Mesodermal cell (in vitro differentiated cells): Measurements from ENCODE around the gene SAFB2.

Experiments
- H3K27ac ChIP-seq: 2 replicates; pipeline ENCODE4 v1.7.0; 2013; ENCODE audit warnings: mild to moderate bottlenecking, low read depth, low read length, moderate library complexity; ENCODE audit not compliant: severe bottlenecking
- H3K36me3 ChIP-seq: 2 replicates; pipeline ENCODE4 v1.7.1; 2013; ENCODE audit warnings: mild to moderate bottlenecking, low read length, moderate library complexity; ENCODE audit not compliant: control insufficient read depth, insufficient read depth
- H3K4me1 ChIP-seq: one replicate; pipeline ENCODE4 v1.7.1; 2013; ENCODE audit warnings: mild to moderate bottlenecking, low read length; ENCODE audit not compliant: insufficient read depth, control insufficient read depth, poor library complexity, severe bottlenecking
- H3K4me3 ChIP-seq: 2 replicates; pipeline ENCODE4 v1.7.0; 2013; ENCODE audit warnings: low read length, control low read depth, mild to moderate bottlenecking; ENCODE audit not compliant: insufficient read depth, poor library complexity, severe bottlenecking; ENCODE audit errors: extremely low read depth
- H3K9me3 ChIP-seq: 2 replicates; pipeline ENCODE4 v1.7.1; 2013; ENCODE audit warnings: mild to moderate bottlenecking, low read length, moderate library complexity; ENCODE audit not compliant: control insufficient read depth
- WGBS, 2 experiments: methylation state at CpG; one replicate each; pipeline ENCODE4 v1.1.5; 2013; ENCODE audit warnings: missing lambda C conversion rate in 2 of 2; ENCODE audit not compliant: insufficient coverage in 2 of 2; 5-methylcytosine and 5-hydroxymethylcytosine counted together

Gene SAFB2

GRCh38 chr19:5654931-5655330, 32.4 kb upstream of the SAFB2 start:
- Histone ChIP-seq H3K27ac (no peak overlapping the region), H3K4me3 (no peak overlapping the region), H3K36me3 (peaks cover 87% of the 10 kb centered on the region), H3K4me1 (no peaks in the 10 kb centered on the region), H3K9me3 (no peaks in the 10 kb centered on the region)
- 97 to 100% methylated on average over 4 to 5 of the region's 5 CpGs for WGBS, 2 experiments

DNA sequence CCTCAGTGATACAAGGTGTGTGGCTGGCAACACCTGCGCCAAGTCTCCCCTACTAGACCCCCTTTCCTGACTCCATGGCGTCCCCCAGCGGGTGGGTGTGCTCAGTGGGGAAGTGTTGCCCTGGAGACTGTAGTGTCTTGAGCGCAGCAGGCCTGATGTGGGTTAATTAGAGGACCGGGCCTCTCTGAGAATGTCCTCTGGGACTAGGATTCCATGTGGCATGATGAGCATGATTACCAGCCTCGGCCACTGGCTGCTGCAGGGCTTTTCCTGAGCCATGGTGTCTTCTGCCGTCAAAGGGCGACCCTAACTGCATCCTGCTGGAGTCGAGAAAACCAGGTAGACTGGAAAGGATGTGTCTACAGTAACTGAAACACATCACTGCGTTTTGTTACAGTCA, 29.7 kb upstream of the SAFB2 start:
- no peaks in the 10 kb centered on the region for H3K9me3 ChIP-seq
- no peak overlapping the region for H3K4me3 ChIP-seq
- 92 to 100% methylated on average over 6 to 8 of the region's 10 CpGs for WGBS, 2 experiments
- peaks cover 89% of the 10 kb centered on the region for H3K36me3 ChIP-seq
- no peaks in the 10 kb centered on the region for H3K4me1 ChIP-seq
- no peak overlapping the region for H3K27ac ChIP-seq

GRCh38 chr19:5651361-5651760, 28.8 kb upstream of the SAFB2 start:
- H3K4me1 ChIP-seq = no peaks in the 10 kb centered on the region
- 90 to 98% methylated on average over 5 of the region's 5 CpGs for WGBS, 2 experiments
- no peak overlapping the region for H3K27ac ChIP-seq
- no peak overlapping the region for H3K4me3 ChIP-seq
- peaks cover 89% of the 10 kb centered on the region for H3K36me3 ChIP-seq
- no peaks in the 10 kb centered on the region for H3K9me3 ChIP-seq

DNA sequence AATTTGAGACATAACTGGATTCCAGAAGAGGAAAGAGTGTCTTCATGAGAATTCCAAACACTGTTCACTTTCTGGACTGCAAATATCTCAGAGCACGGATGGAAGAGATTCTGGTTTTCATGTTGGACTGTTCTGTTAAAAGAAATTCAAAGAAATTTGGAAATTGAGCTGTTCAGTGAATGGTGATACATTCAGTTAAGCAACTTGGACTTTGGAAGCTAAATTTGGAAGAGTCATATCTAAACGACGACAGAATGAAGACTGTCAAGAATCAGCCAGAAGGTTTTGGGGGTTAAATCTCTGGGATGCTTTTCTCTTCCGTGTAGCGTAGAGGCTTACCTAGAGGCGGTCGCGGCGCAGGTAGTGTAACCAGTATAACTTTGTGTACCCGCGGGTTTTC, 25.9 kb upstream of the SAFB2 start:
- 98 to 100% methylated on average over 3 of the region's 11 CpGs for WGBS, 2 experiments
- Histone ChIP-seq H3K27ac (no peak overlapping the region), H3K4me1 (no peaks in the 10 kb centered on the region), H3K4me3 (no peak overlapping the region), H3K36me3 (peaks cover 89% of the 10 kb centered on the region), H3K9me3 (no peaks in the 10 kb centered on the region)

GRCh38 chr19:5646703-5647102, 24.1 kb upstream of the SAFB2 start:
- no peaks in the 10 kb centered on the region for H3K4me1 ChIP-seq
- H3K27ac ChIP-seq = no peak overlapping the region
- WGBS, 2 experiments = 100% methylated on average over 4 of the region's 4 CpGs; no CpG with 5 or more reads in 1 of the 2 experiments
- H3K9me3 ChIP-seq = no peaks in the 10 kb centered on the region
- peaks cover 89% of the 10 kb centered on the region for H3K36me3 ChIP-seq
- H3K4me3 ChIP-seq = no peak overlapping the region

DNA sequence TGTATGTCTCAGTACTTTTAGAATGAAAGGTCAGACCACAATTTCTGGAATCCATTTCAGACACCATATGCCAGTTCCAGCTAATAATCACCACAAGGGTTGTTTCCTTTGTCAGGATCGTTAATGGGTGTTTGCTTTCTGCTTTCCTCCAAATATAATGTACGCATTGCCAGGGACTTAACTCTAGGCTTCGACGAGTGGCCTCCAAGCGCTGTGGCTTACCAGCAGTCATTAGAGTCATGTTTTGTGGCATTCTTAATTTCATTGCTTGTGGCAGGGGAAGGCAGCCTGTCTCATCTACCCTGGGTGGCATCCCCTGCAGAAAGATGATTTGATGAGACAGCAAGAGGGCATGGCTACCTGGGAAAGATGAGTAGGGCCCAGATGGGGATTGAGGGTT, 22.8 kb upstream of the SAFB2 start:
- no peaks in the 10 kb centered on the region for H3K9me3 ChIP-seq
- H3K4me3 ChIP-seq = no peak overlapping the region
- H3K36me3 ChIP-seq = peaks cover 87% of the 10 kb centered on the region
- H3K27ac ChIP-seq = no peak overlapping the region
- H3K4me1 ChIP-seq = peaks cover 8% of the 10 kb centered on the region
- WGBS, 2 experiments = 96 to 98% methylated on average over 5 of the region's 5 CpGs

GRCh38 chr19:5644037-5644436, 21.5 kb upstream of the SAFB2 start:
- 86% methylated on average over 1 of the region's 2 CpGs; no CpG with 5 or more reads in 1 of the 2 experiments for WGBS, 2 experiments
- Histone ChIP-seq H3K36me3 (peaks cover 79% of the 10 kb centered on the region), H3K4me3 (no peak overlapping the region), H3K27ac (no peak overlapping the region), H3K4me1 (peaks cover 9% of the 10 kb centered on the region), H3K9me3 (no peaks in the 10 kb centered on the region)

- Histone ChIP-seq H3K36me3 (peaks cover 78% of the 10 kb centered on the region), H3K27ac (no peak overlapping the region)
- WGBS, 2 experiments = 95 to 100% methylated on average over 3 of the region's 4 CpGs
Observed at GRCh38 chr19:5643060-5643459, 20.5 kb upstream of the SAFB2 start.

DNA sequence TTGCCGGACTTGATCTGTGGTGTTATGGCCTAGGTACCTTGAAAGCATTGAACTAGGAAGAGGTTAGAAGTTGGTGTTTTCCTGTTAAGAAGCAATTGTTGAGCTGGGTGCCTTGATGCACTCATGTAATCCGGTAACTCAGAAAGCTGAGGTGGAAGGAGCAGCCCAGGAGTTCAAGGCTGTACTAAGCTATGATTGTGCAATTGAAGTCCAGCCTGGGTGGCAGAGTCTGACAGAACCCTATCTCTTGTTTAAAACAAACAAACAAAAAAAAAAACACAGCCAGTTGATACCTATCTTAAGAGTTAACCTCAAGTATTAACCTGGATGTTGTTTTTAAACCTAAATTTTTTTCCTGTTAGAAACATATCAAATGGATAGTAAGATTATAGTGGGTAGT, 19.6 kb upstream of the SAFB2 start:
- H3K27ac ChIP-seq = no peak overlapping the region
- 88 to 100% methylated on average over 2 of the region's 2 CpGs for WGBS, 2 experiments
- peaks cover 9% of the 10 kb centered on the region for H3K4me1 ChIP-seq
- no peak overlapping the region for H3K4me3 ChIP-seq
- H3K36me3 ChIP-seq = peaks cover 74% of the 10 kb centered on the region
- no peaks in the 10 kb centered on the region for H3K9me3 ChIP-seq

More at GRCh38 chr19:5643060-5643459, 20.5 kb upstream of the SAFB2 start:
- H3K9me3 ChIP-seq = no peaks in the 10 kb centered on the region
- H3K4me1 ChIP-seq = peaks cover 9% of the 10 kb centered on the region
- no peak overlapping the region for H3K4me3 ChIP-seq

DNA sequence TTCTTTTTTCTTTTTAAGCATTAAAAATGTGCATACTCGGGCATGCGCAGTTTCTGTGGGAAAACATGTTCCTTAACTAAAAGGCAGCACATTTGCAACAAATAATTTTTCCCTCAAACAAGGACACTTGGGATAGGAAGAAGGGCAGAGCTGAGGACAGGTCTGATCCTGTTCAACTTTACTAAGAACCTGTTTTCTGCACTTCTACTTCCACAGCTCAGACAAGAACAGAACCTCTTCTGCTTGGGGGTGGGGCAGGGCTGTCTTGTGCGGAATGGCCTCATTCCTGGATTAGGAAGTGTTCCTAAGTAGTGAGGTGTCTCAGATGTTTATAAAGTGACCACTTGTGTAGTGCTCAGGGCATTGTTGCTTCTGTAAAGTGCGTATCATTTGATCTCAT, 18.6 kb upstream of the SAFB2 start:
- 86 to 100% methylated on average over 4 of the region's 4 CpGs for WGBS, 2 experiments
- Histone ChIP-seq H3K4me3 (no peak overlapping the region), H3K9me3 (no peaks in the 10 kb centered on the region), H3K36me3 (peaks cover 71% of the 10 kb centered on the region), H3K27ac (no peak overlapping the region), H3K4me1 (peaks cover 9% of the 10 kb centered on the region)

- Histone ChIP-seq H3K4me1 (peaks cover 9% of the 10 kb centered on the region), H3K9me3 (no peaks in the 10 kb centered on the region), H3K4me3 (no peak overlapping the region), H3K36me3 (peaks cover 65% of the 10 kb centered on the region), H3K27ac (no peak overlapping the region)
- WGBS, 2 experiments = no CpG with 5 or more reads among the region's 1 CpG
Observed at GRCh38 chr19:5637971-5638370, 15.4 kb upstream of the SAFB2 start.
